Keratinocyte (primary cell): ENCODE data around the gene GJA9. TPM values are rescaled to one million over a fixed set of nuclear protein-coding genes. Genes with fewer than 3 reads are reported as not detected.
"Not testable (repeated sequence)": the region's sequence is repeated elsewhere in the genome, so short reads cannot be mapped to it uniquely, and the experiment has no call there.

Experiments used
- DNase-seq: peaks from one replicate; pipeline ENCODE4 v3.0.0-alpha.2; 2011; ENCODE audit warnings: low read depth, missing footprints, low spot score
- FAIRE-seq: peaks from 2 replicates; lab custom pipeline; 2011; peaks lifted over from hg19 to GRCh38; lab: Jason Lieb, UNC
- H2AFZ ChIP-seq: 2 replicates; pipeline ENCODE4 v1.6.0; 2012; ENCODE audit warnings: low read length, control low read depth, inconsistent platforms; ENCODE audit not compliant: control insufficient read depth
- H3K27ac ChIP-seq: 2 replicates; pipeline ENCODE4 v1.5.1; 2011; ENCODE audit warnings: low read length; ENCODE audit not compliant: control insufficient read depth, insufficient read depth
- H3K27me3 ChIP-seq: 3 replicates; pipeline ENCODE4 v1.6.0; 2011; ENCODE audit warnings: low read length; ENCODE audit not compliant: control insufficient read depth, insufficient read depth; ENCODE audit errors: extremely low read depth
- H3K36me3 ChIP-seq, 2 experiments: 2 replicates in 1 of 2; 3 replicates in 1 of 2; pipeline ENCODE4 v1.5.1; 2011; ENCODE audit warnings: low read length in 2 of 2, mild to moderate bottlenecking in 1 of 2; ENCODE audit not compliant: control insufficient read depth in 2 of 2, insufficient read depth in 2 of 2; ENCODE audit errors: extremely low read depth in 1 of 2
- H3K4me1 ChIP-seq: 3 replicates; pipeline ENCODE4 v1.5.1; 2011; ENCODE audit warnings: low read length; ENCODE audit not compliant: control insufficient read depth, insufficient read depth; ENCODE audit errors: extremely low read depth
- H3K4me2 ChIP-seq: 3 replicates; pipeline ENCODE4 v1.6.0; 2011; ENCODE audit warnings: low read depth, low read length; ENCODE audit not compliant: control insufficient read depth, insufficient read depth; ENCODE audit errors: extremely low read depth
- H3K4me3 ChIP-seq, 3 experiments: fragments of 200-600 bp in 1 of 3; sonication (generic) in 1 of 3; 2 replicates in 2 of 3; 3 replicates in 1 of 3; pipeline ENCODE4 v1.5.1; 2011 to 2016; ENCODE audit warnings: low read length in 3 of 3, mild to moderate bottlenecking in 3 of 3, control low read depth in 2 of 3, inconsistent platforms in 1 of 3, low read depth in 1 of 3, mixed read lengths in 1 of 3, mixed run types in 1 of 3, moderate library complexity in 1 of 3; ENCODE audit not compliant: control insufficient read depth in 2 of 3, insufficient read depth in 2 of 3; ENCODE audit errors: extremely low read depth in 1 of 3
- H3K79me2 ChIP-seq: 2 replicates; pipeline ENCODE4 v1.6.0; 2012; ENCODE audit warnings: low read length; ENCODE audit not compliant: control insufficient read depth, insufficient read depth
- H3K9ac ChIP-seq: 3 replicates; pipeline ENCODE4 v1.6.0; 2011; ENCODE audit warnings: low read length; ENCODE audit not compliant: control insufficient read depth, insufficient read depth; ENCODE audit errors: extremely low read depth
- H3K9me1 ChIP-seq: 3 replicates; pipeline ENCODE4 v1.6.0; 2011; ENCODE audit warnings: low read length; ENCODE audit not compliant: control insufficient read depth, insufficient read depth; ENCODE audit errors: extremely low read depth
- H3K9me3 ChIP-seq: 2 replicates; pipeline ENCODE4 v1.5.1; 2012; ENCODE audit warnings: low read depth, low read length; ENCODE audit not compliant: control insufficient read depth
- H4K20me1 ChIP-seq: 3 replicates; pipeline ENCODE4 v1.6.0; 2011; ENCODE audit warnings: low read length; ENCODE audit not compliant: control insufficient read depth, insufficient read depth; ENCODE audit errors: extremely low read depth
- CTCF ChIP-seq, 3 experiments: IDR thresholded peaks in 1 of 3; conservative IDR thresholded peaks in 1 of 3; optimal IDR thresholded peaks in 1 of 3; 2 replicates in 2 of 3; 3 replicates in 1 of 3; pipeline versions ENCODE3 to v1.5.1; 2011; ENCODE audit warnings: low read length in 3 of 3, mild to moderate bottlenecking in 3 of 3, moderate library complexity in 2 of 3, control low read depth in 1 of 3, inconsistent platforms in 1 of 3; ENCODE audit not compliant: insufficient read depth in 2 of 3; ENCODE audit errors: extremely low read depth in 1 of 3
- EZH2 ChIP-seq: IDR thresholded peaks from one replicate; pipeline ENCODE4 v1.6.1; 2012; ENCODE audit warnings: inconsistent platforms, mild to moderate bottlenecking, low read length, moderate library complexity
- dilution Hi-C: fragments of 300-500 bp; cut with MboI; formaldehyde crosslinking; loops from one replicate; pipeline ENCODE4 v1.7.0; 2020; ENCODE audit warnings: low sequenced_read_pairs; ENCODE audit not compliant: extremely low pct_ligation_motif_present
- polyA plus RNA-seq, 5 experiments: library from polyadenylated mRNA; depleted of rRNA in 3 of 5; stranded (reverse) in 3 of 5; stranded (forward) in 1 of 5; unstranded in 1 of 5; fragments of >200 nt; gene quantifications; 1 replicate in 1 of 5; 2 replicates in 3 of 5; 3 replicates in 1 of 5; pipeline versions ENCODE4 v1.2.1 to v1.2.3, GENCODE V29; 2011 to 2012; ENCODE audit warnings: missing spikeins in 2 of 5, low read depth in 1 of 5, low replicate concordance in 1 of 5

The GJA9 gene
- polyA plus RNA-seq, 1 donor (not counting 4 experiments of a cell fraction or from before 2014, with no cell fraction given) = 0.38 TPM

DNA sequence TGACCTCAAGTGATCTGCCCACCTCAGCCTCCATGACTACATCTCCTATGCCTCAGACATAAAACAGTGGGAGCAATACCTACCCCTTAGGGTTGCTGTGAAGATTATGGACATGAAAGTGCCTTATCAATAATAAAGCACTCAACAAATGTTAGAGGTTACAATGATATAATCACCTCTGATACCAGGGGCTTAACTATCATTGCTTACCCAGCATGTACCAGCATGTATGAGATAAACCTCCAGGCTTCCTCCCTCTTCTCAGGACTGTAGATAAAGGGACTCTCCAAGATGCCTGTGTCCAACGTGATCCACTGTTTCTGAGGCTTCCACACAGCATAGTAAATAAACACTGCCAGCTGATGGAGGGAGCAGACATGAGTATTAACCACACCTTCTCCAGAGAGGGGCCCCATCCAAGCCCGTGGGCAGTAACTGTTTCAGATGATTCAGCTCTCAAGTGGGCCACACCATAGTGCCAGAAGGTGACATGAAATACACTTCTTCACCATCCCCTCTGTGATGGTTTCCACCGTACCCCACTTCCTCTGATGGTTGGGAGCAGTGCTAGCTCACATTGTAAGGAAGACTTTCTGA lies 34.1 kb upstream of the GJA9 start:
- no peaks in the 10 kb centered on the region for H4K20me1 ChIP-seq
- H3K9ac ChIP-seq = no peak overlapping the region
- H3K9me3 ChIP-seq = no peaks in the 10 kb centered on the region
- H3K4me3 ChIP-seq = no peak overlapping the region
- no peaks in the 10 kb centered on the region for H3K79me2 ChIP-seq
- no peak overlapping the region for H2AFZ ChIP-seq
- peaks cover 0 to 5% of the 10 kb centered on the region in 2 experiments for H3K36me3 ChIP-seq
- no peak overlapping the region for H3K27ac ChIP-seq
- no peak overlapping the region for H3K4me2 ChIP-seq
- H3K9me1 ChIP-seq = no peaks in the 10 kb centered on the region
- dilution Hi-C loops = no loop called here
- FAIRE-seq (no peak), DNase-seq (no peak)
- H3K4me1 ChIP-seq = no peaks in the 10 kb centered on the region
- H3K27me3 ChIP-seq = no peaks in the 10 kb centered on the region
- TF ChIP-seq EZH2 (no peak), CTCF (optimal IDR thresholded peaks at IDR 0.05 in 1 of 3, IDR thresholded peaks at IDR 0.05 in 1 of 3, conservative IDR thresholded peaks at IDR 0.05 in 1 of 3; ENCODE audit: extremely low read depth in 1 of 3, insufficient read depth in 2 of 3, low read length in 3 of 3) (no peak)

GRCh38 chr1:38914908-38915307 lies 33.5 kb upstream of the GJA9 start:
- H3K36me3 ChIP-seq, H3K9me3 ChIP-seq, dilution Hi-C loops, H3K4me1 ChIP-seq, DNase-seq, H3K9me1 ChIP-seq, H3K4me3 ChIP-seq, H3K27me3 ChIP-seq, H4K20me1 ChIP-seq, H3K4me2 ChIP-seq, H3K27ac ChIP-seq, H3K9ac ChIP-seq, FAIRE-seq, H2AFZ ChIP-seq, H3K79me2 ChIP-seq: not testable (repeated sequence)

DNA sequence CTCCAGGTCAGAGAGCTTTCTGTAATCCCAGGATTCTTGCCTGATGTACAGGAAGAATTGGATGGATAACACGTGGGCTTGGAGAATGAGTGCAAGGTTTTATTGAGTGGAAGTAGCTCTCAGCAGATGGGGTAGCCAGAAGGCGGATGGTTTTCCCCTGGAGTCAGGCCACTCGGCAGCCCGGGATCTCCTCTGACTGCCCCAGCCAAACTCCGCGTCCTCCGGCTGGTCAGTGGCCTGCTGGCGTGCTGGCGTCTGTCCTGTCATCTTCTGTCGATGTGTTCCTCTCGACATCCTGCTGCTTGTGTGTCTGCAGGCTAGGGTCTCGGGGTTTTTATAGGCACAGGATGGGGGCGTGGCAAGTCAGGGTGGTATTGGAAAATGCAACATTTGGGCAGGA lies 27.4 kb upstream of the GJA9 start:
- Histone ChIP-seq H3K4me1 (no peaks in the 10 kb centered on the region), H3K9me3 (no peaks in the 10 kb centered on the region), H3K4me2 (no peak overlapping the region), H3K27me3 (no peaks in the 10 kb centered on the region), H3K9me1 (no peaks in the 10 kb centered on the region), H2AFZ (no peak overlapping the region), H3K79me2 (no peaks in the 10 kb centered on the region), H3K9ac (no peak overlapping the region), H3K36me3 (peaks cover 0 to 3% of the 10 kb centered on the region in 2 experiments), H3K4me3 (no peak overlapping the region), H3K27ac (no peak overlapping the region), H4K20me1 (no peaks in the 10 kb centered on the region)
- FAIRE-seq (no peak), DNase-seq (no peak)
- TF ChIP-seq EZH2 (no peak), CTCF (optimal IDR thresholded peaks at IDR 0.05 in 1 of 3, IDR thresholded peaks at IDR 0.05 in 1 of 3, conservative IDR thresholded peaks at IDR 0.05 in 1 of 3; ENCODE audit: extremely low read depth in 1 of 3, insufficient read depth in 2 of 3, low read length in 3 of 3) (no peak)
- dilution Hi-C loops = no loop called here
